KMS-11 (cell line): Measurements from ENCODE around the gene PCDHGA8.

Experiments
- H2AFZ ChIP-seq: fragments of 200-600 bp; sonication (generic); 2 replicates; pipeline ENCODE4 v1.6.1; 2016; ENCODE audit warnings: antibody characterized with exemption, mixed run types, low read depth
- H3K27ac ChIP-seq: fragments of 200-600 bp; sonication (generic); 2 replicates; pipeline ENCODE4 v1.6.1; 2016; ENCODE audit warnings: mild to moderate bottlenecking, mixed run types
- H3K27me3 ChIP-seq: fragments of 200-600 bp; sonication (generic); 2 replicates; pipeline ENCODE4 v1.6.1; 2017; ENCODE audit warnings: mild to moderate bottlenecking, low read depth, mixed run types, moderate library complexity; ENCODE audit not compliant: insufficient read depth
- H3K36me3 ChIP-seq: fragments of 200-600 bp; sonication (generic); 2 replicates; pipeline ENCODE4 v1.6.1; 2017; ENCODE audit warnings: mild to moderate bottlenecking, mixed run types; ENCODE audit not compliant: insufficient read depth
- H3K4me1 ChIP-seq: fragments of 200-600 bp; sonication (generic); 2 replicates; pipeline ENCODE4 v1.6.1; 2016; ENCODE audit warnings: mild to moderate bottlenecking, low read depth, mixed run types; ENCODE audit not compliant: poor library complexity, severe bottlenecking
- H3K4me2 ChIP-seq: fragments of 200-600 bp; sonication (generic); 2 replicates; pipeline ENCODE4 v1.7.0; 2016; ENCODE audit warnings: mild to moderate bottlenecking, mixed run types
- H3K4me3 ChIP-seq: fragments of 200-600 bp; sonication (generic); IDR thresholded peaks from 2 replicates; pipeline ENCODE4 v1.6.1; 2017; ENCODE audit warnings: low read depth, low read length, mixed read lengths; ENCODE audit not compliant: insufficient read depth
- H3K79me2 ChIP-seq: fragments of 200-600 bp; sonication (generic); 2 replicates; pipeline ENCODE4 v1.6.1; 2016; ENCODE audit warnings: low read depth, mixed run types; ENCODE audit not compliant: insufficient read depth
- H3K9ac ChIP-seq: fragments of 200-600 bp; sonication (generic); 2 replicates; pipeline ENCODE4 v1.6.1; 2016; ENCODE audit warnings: mild to moderate bottlenecking, mixed run types
- H4K20me1 ChIP-seq: fragments of 200-600 bp; sonication (generic); 2 replicates; pipeline ENCODE4 v1.6.1; 2016; ENCODE audit warnings: mild to moderate bottlenecking, mixed run types; ENCODE audit not compliant: insufficient read depth
- CTCF ChIP-seq: fragments of 200-600 bp; sonication (generic); conservative IDR thresholded peaks from 2 replicates; pipeline ENCODE4 v1.6.1; 2017; ENCODE audit warnings: low read depth, mild to moderate bottlenecking, antibody characterized with exemption, low read length, moderate library complexity, mixed read lengths

PCDHGA8 gene

DNA sequence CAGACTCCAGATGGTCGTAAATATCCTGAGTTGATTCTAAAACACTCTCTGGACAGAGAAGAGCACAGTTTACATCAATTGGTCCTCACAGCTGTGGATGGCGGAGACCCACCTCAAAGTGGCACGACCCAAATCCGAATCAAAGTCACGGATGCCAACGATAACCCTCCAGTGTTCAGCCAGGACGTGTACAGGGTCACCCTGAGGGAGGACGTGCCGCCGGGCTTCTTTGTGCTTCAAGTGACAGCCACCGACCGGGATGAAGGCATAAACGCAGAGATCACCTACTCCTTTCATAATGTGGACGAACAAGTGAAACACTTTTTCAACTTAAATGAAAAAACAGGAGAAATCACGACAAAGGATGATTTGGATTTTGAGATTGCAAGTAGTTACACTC, 31.7 kb upstream of the PCDHGA8 start:
- no peaks in the 10 kb centered on the region for H3K27me3 ChIP-seq
- no peak for TF ChIP-seq CTCF
- no peaks in the 10 kb centered on the region for H3K4me1 ChIP-seq
- no peak overlapping the region for H2AFZ ChIP-seq
- H4K20me1 ChIP-seq = no peaks in the 10 kb centered on the region
- no peak overlapping the region for H3K4me3 ChIP-seq
- H3K9ac ChIP-seq = no peak overlapping the region
- no peak overlapping the region for H3K4me2 ChIP-seq
- H3K36me3 ChIP-seq = no peaks in the 10 kb centered on the region
- no peaks in the 10 kb centered on the region for H3K79me2 ChIP-seq
- no peak overlapping the region for H3K27ac ChIP-seq

- TF ChIP-seq CTCF = no peak
- no peaks in the 10 kb centered on the region for H3K27me3 ChIP-seq
- no peak overlapping the region for H2AFZ ChIP-seq
- H3K4me3 ChIP-seq = no peak overlapping the region
- H4K20me1 ChIP-seq = no peaks in the 10 kb centered on the region
- H3K4me2 ChIP-seq = no peak overlapping the region
- H3K9ac ChIP-seq = no peak overlapping the region
- no peaks in the 10 kb centered on the region for H3K36me3 ChIP-seq
- H3K79me2 ChIP-seq = no peaks in the 10 kb centered on the region
- no peak overlapping the region for H3K27ac ChIP-seq
- no peaks in the 10 kb centered on the region for H3K4me1 ChIP-seq
Observed at GRCh38 chr5:141362719-141363118, 29.7 kb upstream of the PCDHGA8 start.

DNA sequence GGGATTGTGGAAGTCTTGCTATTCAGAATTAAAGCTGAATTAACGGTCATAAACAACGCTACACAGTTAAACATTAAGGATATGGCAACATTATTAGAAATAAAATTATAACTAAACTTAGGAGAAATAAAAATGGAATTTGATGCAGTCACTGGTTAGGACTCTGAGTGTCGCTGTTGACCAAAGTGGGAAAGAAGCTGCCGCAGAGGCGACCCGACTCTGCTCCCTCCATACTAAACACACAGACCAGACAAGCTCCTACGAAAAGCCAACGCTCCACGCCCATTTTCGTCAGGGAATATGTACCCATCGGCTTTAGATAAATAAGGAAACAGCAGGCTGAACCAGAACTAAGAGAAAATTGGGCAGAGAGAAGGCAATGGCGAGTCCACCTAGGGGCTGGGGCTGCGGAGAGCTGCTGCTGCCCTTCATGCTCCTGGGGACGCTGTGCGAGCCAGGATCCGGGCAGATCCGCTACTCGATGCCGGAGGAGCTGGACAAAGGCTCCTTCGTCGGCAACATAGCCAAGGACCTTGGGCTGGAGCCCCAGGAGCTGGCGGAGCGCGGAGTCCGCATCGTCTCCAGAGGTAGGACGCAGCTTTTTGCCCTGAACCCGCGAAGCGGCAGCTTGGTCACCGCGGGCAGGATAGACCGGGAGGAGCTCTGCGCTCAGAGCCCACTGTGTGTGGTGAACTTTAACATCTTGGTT, 28.3 kb upstream of the PCDHGA8 start, which contains the start of gene PCDHGA5:
Gene PCDHGA5, plus strand, starts transcription at position 211 of the 709 bp plus-strand sequence. Its CDS starts 169 bp downstream, at position 380.
- H3K27me3 ChIP-seq = no peaks in the 10 kb centered on the region
- H3K4me1 ChIP-seq = no peaks in the 10 kb centered on the region
- no peak within 1 kb of the TSS for H3K9ac ChIP-seq
- no peak within 1 kb of the TSS for H3K27ac ChIP-seq
- H2AFZ ChIP-seq = no peak within 1 kb of the TSS
- H3K4me2 ChIP-seq = no peak within 1 kb of the TSS
- no peaks in the 10 kb centered on the region for H3K79me2 ChIP-seq
- no peaks in the 10 kb centered on the region for H4K20me1 ChIP-seq
- H3K36me3 ChIP-seq = no peaks in the 10 kb centered on the region
- no peak within 1 kb of the TSS for H3K4me3 ChIP-seq
- no peak for TF ChIP-seq CTCF

DNA sequence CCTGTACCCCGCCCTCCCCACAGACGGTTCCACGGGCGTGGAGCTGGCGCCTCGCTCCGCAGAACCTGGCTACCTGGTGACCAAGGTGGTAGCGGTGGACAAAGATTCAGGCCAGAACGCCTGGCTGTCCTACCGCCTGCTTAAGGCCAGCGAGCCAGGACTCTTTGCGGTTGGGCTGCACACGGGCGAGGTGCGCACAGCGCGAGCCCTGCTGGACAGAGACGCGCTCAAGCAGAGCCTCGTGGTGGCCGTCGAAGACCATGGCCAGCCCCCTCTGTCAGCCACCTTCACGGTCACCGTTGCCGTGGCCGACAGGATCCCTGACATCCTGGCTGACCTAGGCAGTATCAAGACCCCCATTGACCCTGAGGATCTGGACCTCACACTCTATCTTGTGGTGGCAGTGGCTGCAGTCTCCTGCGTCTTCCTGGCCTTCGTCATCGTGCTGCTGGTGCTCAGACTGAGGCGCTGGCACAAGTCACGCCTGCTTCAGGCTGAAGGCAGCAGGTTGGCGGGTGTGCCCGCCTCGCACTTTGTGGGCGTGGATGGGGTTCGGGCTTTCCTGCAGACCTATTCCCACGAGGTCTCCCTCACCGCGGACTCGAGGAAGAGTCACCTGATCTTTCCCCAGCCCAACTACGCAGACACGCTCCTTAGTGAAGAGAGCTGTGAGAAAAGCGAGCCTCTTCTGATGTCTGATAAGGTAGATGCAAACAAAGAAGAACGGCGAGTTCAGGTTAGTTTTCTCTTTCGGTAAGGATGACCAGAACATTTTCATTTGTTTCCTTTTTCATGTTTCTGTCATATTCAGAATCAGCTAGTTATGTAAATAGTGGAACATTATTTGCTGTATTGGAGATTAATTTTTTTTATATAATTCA, 26.2 kb upstream of the PCDHGA8 start:
- Histone ChIP-seq H4K20me1 (no peaks in the 10 kb centered on the region), H3K79me2 (no peaks in the 10 kb centered on the region), H3K27me3 (no peaks in the 10 kb centered on the region), H3K4me2 (no peak overlapping the region), H3K9ac (no peak overlapping the region), H3K27ac (no peak overlapping the region), H3K4me1 (no peaks in the 10 kb centered on the region), H2AFZ (no peak overlapping the region), H3K36me3 (no peaks in the 10 kb centered on the region), H3K4me3 (no peak overlapping the region)
- no peak for TF ChIP-seq CTCF
